ENCODE measurements around the gene DNAJC8.
A peak's percentile ranks its signal among the peaks of the same experiment; 100 is the strongest.

DNAJC8 gene

DNA sequence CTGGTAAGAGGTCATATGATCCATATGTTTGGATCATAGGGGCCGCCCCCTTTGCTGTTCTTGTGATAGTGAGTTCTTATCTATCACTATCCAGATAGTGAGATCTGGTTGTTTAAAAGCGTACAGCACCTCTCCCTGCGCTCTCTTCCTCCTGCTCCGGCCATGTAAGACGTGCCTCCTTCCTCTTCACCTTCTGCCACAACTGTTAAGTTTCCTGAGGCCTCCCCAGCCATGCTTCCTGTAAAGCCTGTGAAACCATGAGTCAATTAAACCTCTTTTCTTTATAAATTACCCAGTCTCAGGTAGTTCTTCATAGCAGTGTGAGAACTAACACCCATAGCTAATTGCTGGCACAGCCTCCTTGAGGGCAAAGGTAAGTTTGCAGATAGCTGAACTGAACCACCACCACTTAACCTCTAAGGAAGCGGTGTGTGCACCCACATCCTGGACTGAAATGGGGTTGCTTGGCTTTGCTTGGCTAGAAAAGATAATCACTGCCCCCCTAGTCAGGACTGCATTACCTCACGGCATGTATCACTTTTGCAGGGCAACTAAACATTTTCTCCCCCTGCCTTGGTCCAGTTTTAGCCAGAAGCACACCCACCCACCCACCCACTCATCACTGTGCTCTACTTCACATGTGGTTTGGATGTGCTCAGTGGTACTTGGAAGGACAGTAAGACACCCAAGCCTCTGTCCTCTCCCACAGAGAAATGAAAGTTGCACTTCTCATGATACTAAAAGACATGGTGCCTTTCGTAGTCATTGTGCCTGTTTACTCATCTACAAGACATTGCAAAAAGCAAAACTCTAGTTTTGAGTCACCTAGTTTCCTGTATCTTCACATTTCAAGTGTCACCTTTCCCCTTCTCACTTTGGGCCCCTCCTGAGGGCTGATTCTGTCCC lies 33.2 kb downstream of the DNAJC8 start:
- DNase-seq, result no peak

DNA sequence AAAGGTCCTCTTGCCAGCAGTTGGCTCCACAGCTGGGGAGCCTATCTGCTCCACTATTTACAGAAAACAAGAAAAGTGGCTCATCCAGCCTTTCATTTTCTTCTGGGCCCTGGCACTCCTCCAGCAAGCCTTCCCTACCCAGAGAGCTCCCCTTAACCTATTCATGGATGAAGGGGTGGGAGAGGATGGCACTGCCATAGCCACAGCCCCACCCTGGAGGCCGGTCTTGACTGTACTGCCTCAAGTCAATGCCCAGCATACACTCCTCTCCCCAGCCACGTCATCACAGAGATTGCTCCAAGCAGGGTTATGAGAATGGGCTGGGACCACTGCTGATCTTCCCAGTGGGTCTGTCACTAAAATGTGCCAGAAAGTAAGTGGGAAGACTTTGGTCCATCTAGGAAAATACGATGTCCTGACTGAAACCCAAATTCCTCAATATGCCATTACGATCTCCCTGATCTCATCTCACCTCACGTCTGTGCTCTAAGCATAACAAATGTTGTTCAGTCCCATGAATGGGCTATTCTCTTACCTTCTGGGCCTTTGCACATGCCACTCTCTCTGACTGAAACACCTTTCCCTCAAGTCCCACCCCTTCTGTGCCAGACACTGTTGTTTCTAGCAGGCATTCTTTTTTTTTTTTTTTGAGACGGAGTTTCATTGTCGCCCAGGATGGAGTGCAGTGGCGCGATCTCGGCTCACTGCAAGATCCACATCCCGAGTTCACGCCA lies 35.0 kb downstream of the DNAJC8 start:
- DNase-seq, result peak; percentile 58

DNA sequence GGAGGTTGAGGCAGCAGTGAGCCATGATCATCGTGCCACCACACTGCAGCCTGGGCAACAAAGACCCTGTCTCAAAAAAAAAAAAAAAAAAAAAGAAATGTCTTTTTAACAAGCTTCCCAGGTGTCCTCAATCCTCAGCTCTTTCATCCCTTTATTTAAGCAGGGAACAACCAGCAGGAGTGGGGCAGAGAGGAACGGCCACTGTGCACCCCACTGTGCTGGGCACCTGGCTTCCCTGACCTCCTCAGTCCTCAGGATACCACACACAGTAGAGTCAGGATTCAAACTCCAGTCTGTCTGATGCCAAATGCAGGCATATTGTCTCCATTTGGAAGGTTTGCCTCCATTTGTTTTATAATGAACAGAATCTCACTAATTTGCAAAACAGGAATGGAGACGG lies 36.5 kb downstream of the DNAJC8 start:
- DNase-seq, result no peak

DNA sequence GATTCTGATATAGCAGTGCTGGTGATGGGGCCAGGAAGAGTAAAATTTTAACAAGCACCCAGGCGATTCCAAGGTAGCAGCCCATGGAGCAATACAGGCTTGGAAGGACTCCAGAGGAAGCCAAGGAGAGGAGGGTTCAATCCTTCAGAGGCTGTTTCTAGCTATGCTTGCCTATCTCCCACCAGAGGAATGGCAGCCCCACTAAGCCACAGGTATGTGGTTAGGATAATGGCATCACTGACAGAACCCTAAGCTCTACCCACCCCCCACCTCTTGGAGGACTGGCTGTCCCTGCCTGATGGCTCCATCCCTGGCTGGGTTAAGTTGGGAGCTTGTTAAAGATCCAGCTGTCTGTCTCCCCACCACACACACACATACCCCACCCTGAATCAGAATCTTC lies 37.0 kb downstream of the DNAJC8 start:
- DNase-seq, result no peak

DNA sequence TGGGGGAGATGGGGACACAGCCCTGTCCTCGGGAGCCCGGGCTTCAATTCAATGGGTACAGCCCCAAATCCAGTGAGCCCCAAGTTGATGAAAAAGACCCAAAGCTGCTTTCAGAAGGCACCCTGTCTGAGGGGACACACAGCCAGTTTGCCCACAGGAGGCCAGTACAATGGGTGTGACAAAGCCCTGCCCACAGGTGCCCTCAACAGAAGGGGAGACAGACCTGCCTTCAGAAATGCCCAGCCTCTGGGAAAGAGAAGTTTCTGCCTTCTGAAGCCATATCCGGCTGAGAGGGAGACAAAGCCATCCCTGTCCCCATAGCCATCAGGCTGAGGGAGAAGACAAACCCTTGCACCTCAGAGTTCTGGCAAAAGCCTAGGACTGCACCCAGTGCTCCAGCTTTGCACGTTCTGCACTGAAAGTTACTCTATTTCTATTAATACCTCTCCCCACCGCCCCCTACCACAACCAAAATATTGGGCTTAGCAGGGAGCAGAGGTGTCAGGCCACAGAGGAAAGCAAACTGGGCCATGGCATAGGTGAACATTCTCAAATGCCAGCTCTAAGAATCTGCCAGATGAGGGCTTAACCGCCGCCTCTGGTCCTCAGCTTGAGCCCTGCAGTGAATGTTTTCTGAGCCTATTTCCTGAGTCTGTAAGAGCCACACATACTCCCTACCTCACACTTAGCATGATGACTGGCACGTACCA lies 38.3 kb downstream of the DNAJC8 start:
- DNase-seq, result no peak

DNA sequence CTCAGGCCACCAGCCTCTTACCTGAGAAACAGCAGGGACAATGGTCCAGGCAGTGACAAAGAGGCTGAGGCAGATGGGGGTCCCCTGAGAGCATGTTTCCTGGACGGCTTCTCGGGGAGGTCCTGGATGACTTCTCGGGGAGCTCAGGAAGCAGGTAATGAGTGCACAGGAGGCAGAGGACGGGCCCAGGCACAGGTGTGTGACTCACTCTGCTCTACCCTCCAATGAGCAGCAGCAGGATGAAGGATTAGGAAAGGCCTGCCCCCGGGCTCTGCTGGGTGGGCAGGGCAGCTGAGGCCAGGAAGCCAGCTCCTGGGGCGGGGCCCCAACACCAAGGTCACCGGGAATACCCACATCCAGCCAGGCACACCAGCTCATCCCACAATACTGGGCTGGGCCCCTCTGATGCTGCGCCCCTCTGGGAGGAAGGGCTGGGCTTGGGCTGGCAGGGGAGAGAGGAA lies 39.1 kb downstream of the DNAJC8 start:
- no peak for DNase-seq

DNA sequence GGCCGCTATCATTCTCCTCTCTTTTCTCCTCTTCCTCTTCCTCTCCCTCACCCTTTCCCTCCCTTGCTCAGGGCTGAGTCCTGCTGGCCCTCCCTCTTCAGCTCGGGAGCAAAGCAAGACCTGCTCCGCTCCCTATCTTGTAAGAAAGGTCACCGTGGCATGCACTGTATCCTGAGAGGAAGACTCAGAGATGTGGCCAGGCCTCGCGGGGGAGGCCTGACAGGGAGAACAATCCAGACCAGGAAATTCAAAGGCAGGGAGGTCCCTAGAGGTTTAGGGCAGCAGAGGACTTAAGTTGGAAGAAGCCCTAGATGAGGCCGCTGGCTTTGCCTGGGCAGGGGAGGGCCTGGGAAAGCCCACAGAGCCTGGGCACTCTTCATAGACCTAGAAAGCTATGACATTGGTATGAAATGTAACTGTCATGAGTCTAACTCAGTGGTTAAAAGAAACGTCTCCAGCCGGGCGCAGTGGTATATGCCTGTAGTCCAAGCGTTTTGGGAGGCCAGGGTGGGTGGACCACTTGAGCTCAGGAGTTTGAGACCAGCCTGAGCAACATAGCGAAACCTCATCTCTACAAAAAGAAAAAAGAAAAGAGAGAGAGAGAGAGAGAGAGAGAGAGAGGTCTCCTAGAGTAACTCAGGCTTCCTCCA lies 41.7 kb downstream of the DNAJC8 start:
- no peak for DNase-seq

DNA sequence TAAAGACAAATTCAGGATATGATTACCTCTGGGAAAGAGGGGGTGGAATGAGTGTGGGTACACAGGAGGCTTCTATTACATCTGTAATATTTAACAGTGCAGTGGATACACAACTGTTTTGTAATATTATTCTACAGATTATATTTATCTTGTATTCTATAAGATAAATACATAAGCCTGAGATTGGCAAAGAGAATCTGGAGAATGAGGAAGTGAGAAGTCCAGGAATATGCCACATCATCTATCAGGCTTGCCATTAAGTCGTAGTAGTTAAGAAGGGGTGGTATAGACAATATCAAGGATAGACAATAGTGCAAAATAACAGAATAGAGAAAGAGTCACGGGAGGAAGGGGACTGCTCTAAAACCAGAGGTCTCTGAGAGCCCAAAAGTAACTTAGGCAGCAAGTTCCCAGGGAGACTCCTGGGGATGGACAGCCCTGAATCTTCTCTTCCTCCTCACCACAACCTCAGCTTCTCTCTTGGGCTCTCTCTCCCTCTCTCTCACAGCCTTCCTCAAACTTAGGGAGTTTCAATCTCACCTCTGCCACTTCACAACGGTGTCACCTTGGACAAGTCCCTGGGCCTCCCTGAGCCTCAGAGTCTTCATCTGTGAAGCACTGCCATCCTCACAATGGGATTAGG lies 42.4 kb downstream of the DNAJC8 start:
- no peak for DNase-seq

DNA sequence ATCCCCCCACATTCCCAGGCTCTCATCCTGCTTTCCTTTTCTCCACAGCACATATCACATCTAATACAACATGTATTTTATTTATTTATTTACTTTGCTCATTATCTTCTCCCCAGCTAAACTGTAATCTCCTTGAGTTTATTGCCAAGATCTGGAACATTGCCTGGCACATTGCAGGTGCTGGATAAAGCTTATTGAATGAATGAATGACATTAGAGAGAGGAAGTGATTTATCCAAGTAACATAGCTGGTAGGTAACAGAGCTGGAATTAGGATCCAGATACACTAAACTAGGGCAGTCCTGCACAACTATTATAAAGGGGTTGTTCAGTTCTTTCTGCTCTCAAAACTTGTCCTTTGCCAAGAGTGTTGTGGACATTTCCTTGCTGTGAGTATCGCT lies 47.8 kb downstream of the DNAJC8 start:
- DNase-seq, result no peak

DNA sequence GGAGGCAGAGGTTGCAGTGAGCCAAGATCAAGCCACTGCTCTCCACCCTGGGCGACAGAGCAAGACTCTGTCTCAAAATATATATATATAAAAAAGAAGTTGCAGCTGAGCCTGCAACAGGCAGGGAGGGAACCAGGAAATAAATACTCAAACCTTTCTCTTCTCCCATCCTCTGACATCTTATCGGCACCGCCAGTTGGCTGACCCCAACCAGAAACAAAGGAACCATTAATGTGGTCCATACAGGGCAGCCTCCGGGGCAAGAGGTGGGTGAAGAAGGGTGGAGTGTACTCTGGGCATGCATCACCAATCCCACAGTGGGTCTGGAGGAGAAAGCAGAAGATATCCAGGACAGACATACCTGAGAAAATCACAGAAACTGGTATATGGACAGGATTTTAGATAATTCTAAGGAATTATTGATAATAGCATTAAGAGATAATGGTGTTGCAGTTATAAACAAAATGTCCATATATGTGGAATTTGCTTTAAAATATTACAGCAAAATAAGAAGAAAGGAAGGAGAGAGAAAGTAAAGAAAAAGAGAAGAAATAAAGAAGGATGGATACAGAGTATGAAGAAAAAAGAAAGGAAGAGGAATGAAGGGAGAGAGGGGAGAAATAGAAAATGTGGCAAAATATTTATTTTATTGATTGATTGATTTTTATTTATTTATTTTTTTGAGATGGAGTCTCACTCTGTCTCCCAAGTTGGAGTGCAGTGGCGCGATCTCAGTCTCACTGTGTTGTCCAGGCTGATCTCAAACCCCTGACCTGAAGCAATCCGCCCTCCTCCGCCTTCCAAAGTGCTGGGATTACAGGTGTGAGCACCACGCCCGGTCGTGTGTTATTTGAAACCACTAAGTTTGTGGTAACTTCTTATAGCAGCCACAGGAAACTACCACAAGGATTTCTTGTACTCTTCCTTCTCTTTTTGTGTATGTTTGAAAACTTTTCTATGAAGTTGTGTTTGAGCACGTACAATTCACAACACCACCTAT lies 52.2 kb downstream of the DNAJC8 start:
- no peak for DNase-seq

DNA sequence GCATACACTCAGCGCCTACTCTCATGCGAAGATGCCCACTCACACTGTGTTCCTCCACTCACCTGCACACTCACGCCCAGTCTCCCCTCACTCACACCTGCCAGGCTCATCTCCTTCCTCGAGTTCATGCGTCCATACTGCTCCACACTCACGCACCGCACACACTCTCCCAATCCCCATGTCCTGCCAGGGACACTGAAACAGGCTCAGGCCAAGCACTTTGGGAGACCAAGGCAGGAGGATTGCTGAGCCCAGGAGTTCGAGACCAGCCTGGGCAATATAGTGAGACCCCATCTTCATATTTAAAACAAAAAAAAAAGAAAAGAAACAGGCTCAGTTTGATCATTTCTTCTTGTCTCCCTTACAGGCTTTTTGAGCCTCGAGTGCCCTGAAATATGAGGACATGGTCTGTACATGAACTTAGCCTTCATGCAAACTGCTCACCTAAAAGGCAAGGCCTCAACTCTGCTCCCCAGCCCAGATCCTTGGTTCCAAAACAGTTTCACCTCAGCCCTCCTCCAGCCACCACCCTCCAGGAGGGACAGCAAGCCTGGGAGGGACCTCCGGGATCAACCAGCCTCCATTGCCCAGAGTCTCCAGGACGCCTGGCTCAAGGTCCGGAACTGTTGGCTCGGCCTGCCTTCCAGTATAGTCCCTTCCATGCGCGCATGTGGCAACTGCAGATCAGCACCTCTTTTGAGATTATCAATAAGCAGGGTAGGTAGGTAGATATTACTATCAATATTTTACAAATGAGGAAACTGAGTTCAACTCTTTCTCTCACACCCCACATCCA lies 53.9 kb downstream of the DNAJC8 start:
- no peak for DNase-seq

DNA sequence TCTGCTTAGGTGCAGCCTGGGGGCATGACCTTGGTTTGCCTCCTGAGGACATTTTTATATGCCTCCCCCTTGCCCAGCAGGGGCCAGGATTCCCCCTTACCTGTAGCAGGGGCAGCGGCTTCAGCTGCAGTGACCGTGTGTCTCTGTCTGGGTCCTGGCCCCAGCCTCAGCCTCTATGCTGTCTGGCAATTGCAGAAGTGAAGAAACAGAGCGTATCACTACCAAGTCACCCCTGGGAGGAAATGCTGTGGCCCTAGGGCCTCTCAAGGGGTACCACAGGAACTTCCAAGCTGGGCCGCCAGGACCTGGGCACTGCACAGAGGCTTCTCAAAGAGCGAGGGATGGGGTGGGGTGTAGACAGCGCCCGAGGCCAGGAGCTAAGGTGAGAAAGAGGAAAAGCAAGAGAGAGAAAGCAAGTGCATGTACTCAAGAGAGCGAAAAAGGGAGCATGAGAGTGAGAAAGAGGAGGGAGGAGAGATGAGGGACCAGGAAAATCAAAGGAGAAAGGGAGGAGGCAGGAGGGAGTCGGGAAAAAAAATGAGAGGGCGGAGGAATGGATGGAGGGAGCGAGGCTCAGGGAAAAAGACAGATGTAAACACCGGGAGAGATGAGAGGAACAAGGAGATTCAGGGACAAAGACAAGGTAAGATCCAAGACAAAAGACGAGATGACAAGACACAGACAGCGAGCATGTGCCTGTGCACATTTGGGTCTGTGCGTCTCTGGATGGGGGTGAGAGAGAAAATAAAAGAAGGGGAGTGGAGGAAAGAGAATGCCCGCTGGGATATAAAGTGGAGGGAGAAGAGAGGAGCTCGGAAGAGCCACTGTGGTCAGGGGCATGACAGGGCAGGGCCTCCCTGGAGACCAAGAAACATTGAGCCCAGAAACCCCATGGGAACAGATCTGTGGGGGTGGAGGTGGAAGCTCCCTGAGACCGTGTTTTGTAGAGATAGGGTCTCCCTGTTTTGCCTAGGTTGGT lies 56.0 kb downstream of the DNAJC8 start, which contains the start of gene PTAFR:
Gene PTAFR (minus strand): TSS at position 199 of the 979 bp plus-strand sequence. CDS start 25,669 bp downstream, outside the sequence.
- no peak for DNase-seq

DNA sequence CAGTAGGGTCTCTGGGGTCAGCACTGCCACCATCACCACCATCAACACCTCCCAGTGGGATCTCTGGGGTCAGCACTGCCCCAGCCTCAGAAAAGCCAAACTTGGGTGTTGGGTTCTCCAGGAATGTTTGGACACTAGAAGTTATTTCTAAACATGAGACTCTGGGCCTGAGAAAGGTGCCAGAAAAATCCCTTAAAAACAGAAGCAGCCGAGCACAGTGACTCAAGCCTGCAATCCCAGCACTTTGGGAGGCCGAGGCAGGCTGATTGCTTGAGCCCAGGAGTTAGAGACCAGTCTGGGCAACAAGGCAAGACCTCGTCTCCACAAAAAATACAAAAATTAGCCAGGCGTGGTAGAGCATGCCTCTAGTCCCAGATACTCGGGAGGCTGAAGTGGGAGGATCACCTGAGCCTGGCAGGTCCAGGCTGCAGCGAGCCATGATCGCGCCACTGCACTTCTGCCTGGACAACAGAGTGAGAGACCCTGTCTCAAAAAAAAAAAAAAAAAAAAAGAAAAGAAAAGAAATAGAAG lies 56.8 kb downstream of the DNAJC8 start:
- no peak for DNase-seq

DNA sequence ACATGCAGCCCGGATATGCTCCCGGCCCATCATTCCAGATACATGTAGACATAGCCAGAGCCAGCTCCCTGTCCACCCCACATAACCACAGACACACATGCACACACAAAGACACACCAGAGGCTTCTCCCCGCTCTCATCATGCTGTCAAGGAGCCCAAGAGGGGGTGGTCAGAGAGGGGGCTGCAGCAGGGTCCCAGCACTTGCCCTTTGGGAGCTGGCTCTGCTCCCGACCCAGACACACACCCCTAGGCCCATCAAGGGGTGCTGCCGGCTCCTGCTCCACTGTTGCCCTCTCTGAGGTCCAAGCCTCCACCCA lies 58.9 kb downstream of the DNAJC8 start:
- DNase-seq, result no peak

DNA sequence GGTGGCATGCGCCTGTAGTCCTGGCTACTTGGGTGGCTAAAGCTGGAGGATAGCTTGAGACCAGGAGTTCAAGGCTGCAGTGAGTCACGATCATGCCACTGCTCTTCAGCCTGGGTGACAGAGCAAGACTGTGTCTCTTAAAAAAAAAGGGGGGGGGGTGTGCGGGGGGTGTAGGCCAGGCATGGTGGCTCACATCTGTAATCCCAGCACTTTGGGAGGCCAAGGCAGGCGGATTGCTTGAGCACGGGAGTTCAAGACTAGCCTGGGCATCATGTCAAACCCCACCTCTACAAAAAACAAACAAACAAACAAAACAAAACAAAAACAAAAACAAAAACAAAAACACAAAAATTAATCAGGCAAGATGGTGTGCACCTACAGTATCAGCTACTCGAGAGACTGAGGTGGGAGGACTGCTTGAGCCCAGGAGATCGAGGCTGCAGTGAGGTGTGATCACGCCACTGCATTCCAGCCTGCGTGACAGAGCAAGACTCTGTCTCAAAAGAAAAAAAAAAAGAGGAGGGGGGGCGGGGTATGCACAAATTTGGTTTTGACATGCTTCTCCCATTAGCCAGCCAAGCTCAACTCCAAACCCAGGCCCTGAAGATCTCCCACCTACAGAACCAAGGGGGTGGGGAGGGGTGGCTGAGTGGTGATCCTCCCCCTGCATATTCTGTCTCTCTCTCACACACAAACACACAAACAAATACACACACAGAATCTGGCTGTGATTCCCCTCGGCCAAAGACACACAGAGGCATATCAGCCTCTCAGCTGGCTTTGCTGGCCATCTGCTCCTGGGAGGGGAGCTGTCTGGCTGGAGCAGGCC lies 59.5 kb downstream of the DNAJC8 start:
- no peak for DNase-seq

DNA sequence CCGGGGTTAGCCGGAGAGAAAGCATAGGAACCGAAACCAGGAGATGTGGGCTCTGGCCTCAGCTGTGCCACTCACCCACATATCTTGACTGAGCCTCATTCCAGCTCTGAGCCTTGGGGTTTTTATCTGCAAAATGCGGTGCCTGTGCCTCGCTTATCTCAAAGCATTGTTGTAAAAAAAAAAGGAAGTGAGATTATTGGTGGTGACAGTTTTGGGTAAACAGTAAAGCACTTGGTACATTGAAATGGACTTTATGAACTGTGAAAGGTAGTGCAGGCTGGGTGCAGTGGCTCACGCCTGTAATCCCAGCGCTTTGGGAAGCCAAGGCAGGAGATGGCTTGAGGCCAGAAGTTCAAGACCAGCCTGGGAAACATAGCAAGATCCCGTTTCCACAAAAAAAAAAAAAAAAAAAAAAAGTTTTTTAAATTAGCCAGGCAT lies 60.1 kb downstream of the DNAJC8 start:
- DNase-seq, result no peak

DNA sequence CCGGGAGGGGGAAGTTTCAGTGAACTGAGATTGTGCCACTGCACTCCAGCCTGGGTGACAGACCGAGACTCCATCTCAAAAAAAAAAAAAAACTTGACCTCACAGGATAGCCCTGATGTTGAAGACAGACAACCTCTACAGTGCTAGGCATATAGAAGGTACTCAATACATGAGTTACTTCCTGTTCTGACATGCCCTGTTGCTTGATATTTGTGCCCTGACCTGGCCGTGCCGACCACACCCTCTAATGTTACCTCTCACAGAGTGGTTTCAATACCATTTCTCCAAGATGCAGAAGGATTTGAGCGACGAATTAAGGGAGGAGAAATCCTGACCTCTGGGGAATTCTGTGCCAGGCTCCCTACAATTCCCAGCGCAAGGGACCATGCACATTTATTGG lies 61.6 kb downstream of the DNAJC8 start:
- no peak for DNase-seq
